Germinal center (tissue), 1 donor: ENCODE data around the gene ADGRA3.

ENCODE experiments used
- DNase-seq: peaks from one replicate; pipeline ENCODE4 v3.0.0; 2012; ENCODE audit warnings: mixed read lengths, low spot score

Gene ADGRA3, protein sequence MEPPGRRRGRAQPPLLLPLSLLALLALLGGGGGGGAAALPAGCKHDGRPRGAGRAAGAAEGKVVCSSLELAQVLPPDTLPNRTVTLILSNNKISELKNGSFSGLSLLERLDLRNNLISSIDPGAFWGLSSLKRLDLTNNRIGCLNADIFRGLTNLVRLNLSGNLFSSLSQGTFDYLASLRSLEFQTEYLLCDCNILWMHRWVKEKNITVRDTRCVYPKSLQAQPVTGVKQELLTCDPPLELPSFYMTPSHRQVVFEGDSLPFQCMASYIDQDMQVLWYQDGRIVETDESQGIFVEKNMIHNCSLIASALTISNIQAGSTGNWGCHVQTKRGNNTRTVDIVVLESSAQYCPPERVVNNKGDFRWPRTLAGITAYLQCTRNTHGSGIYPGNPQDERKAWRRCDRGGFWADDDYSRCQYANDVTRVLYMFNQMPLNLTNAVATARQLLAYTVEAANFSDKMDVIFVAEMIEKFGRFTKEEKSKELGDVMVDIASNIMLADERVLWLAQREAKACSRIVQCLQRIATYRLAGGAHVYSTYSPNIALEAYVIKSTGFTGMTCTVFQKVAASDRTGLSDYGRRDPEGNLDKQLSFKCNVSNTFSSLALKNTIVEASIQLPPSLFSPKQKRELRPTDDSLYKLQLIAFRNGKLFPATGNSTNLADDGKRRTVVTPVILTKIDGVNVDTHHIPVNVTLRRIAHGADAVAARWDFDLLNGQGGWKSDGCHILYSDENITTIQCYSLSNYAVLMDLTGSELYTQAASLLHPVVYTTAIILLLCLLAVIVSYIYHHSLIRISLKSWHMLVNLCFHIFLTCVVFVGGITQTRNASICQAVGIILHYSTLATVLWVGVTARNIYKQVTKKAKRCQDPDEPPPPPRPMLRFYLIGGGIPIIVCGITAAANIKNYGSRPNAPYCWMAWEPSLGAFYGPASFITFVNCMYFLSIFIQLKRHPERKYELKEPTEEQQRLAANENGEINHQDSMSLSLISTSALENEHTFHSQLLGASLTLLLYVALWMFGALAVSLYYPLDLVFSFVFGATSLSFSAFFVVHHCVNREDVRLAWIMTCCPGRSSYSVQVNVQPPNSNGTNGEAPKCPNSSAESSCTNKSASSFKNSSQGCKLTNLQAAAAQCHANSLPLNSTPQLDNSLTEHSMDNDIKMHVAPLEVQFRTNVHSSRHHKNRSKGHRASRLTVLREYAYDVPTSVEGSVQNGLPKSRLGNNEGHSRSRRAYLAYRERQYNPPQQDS (N-terminal part only)

DNA sequence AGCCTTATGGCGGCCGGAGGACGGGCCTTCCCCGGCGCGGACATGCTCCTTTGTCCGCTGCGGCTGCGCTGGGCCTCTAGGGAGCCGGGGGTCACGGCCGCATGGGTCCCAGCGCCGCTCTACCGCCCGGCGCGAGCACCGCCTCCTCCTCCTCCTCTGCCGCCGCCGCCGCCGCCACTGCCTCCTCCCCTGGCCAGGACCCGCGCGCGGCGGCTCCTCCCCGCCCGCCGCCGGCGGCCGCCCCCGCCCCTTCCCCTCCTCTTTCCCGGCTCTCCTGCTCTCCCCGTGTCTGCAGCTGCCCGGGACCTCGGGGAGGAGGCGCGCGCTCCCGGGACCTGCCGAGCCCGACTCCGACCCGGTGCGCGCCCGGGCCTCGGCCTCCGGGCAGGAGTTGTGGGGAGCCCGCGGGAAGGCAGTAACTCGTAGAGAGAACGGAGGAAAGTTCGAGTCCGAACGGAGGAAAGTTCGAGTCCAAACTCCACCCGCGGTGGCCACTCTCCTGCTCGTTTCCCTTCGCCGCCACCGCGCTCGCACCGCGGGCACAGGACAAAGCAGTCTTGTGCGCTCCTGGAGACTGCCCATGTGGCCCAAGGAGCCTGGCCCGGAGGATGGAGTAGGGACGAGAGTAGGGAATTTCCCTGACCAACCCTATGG, at the start of gene ADGRA3:
ADGRA3 (minus strand) TSS at position 179 of the 654 bp plus-strand sequence. CDS start 282 bp downstream, outside the sequence.
- DNase-seq, result no peak

DNA sequence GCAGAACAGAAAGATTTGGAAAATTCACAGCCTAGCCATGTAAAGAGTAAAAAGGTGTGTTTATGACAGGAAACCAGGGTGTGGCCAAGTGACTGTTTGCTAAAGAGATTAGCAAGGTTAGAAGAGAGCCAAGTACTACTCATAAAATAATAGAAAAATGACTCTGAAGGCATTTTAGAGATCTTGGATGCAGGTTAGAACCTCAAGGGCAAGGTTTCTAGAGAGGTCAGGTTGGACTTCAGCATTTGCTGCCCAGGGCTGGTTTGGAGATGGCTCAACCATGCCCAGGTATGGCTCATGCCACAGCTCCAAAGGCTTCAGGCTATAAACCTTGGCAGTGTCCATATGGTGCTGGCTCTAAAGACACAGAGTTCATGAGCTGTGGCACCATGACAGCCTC, 40.6 kb upstream of the ADGRA3 start:
- no peak for DNase-seq

DNA sequence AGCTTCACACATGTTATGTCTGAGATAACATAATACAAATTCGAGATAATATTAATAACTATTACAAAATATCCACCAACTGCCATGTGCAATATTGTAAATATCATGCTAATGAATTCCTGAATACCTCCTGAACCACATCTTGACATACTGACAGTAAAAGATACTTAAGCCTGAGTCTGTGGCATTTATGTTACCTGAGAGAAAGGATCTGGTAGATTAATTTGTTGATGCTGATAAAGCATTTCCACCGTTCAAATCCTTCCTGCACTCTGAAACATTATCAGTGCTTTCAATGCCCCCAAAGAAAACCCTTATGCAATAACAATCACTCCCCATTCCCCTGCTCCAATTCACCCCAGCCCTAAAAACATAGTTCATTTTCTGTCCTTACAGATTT, 38.8 kb upstream of the ADGRA3 start:
- DNase-seq, result no peak

DNA sequence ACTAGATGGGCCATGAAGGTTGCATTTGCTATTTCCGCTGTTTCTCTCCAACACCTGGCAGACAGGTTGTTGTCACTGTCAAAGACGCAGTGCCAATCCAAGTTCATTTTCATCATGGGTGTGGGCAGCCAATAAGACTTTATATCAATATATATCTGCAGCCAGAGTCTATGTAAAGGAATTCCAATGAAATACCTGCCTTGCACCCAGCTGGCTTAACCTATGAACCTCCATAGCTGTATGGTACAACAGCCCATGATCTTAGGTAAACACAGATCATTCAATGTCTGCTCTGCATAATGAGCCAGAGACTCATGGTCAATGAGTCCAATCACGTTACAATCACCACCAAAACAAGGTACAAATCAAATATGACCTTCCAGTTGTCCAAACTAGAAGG, 37.7 kb upstream of the ADGRA3 start:
- DNase-seq, result no peak

DNA sequence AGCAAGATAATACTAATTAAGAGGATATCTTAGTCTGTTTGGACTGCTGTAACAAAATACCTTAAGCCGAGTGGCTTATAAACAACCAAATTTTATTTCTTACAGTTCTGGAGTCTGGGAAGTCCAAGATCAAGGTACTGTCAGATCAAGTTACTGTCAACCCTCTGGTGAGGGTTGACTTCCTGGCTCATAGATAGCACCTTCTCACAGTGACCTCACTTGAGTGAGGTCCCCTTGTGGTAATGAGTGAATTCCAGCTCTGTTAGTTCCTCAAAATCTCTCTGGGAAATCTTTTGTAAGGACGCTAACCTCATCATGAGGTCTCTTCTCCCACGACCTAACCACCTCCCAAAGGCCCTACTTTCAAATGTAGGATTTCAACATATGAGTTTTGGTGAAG, 36.9 kb upstream of the ADGRA3 start:
- no peak for DNase-seq

DNA sequence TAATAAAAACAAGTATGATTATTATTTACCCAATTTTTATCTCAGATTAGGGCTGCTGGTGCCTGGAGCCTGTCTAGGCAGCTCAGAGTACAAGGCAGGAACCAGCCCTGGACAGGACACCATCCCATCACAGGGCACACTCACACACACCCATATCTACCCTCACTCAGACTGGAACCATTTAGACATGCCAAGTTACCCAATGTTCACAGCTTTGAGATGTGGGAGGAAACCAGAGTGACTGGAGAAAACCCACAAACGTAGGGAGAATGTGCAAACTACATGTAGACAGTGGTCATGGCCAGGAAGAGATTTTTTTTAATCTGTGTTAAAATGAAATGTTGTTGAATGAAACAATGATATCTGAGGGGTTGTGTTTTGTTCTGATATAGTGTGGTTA, 35.7 kb upstream of the ADGRA3 start:
- no peak for DNase-seq

DNA sequence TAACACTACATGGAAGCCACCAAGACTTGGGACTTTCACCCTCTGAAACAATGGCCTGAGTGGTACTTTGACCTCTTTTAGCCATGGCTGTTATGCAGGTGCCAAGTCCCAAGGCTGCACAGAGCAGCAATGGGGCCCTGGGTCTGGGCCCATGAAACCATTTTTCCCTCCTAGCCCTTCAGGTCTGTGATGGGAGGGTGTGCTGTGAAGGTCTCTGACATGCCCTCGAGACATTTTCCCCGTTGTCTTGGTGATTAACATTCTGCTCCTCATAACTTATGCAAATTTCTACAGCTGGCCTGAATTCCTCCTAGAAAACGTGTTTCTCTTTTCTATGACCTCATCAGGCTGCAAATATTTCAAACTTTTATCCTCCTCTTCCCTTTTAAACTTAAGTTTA, 30.4 kb upstream of the ADGRA3 start:
- no peak for DNase-seq

DNA sequence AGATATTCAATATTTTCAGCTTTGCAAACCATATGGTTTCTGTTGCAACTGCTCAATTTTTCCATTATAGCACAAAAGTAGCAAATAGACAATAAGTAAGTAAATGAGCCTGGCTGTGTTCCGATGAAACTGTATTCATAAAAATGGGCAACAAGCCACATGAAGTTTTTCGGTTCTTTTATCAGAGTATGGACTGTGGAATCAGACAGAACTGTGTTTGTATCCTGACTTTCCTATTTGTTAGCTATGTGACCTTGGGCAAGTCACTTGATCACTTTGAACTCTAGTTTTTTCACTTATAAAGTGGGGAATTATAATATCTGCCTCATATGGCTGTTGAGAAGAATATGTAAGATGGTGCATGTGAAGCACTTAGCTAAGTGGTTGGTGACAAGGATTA, 23.4 kb upstream of the ADGRA3 start:
- no peak for DNase-seq

DNA sequence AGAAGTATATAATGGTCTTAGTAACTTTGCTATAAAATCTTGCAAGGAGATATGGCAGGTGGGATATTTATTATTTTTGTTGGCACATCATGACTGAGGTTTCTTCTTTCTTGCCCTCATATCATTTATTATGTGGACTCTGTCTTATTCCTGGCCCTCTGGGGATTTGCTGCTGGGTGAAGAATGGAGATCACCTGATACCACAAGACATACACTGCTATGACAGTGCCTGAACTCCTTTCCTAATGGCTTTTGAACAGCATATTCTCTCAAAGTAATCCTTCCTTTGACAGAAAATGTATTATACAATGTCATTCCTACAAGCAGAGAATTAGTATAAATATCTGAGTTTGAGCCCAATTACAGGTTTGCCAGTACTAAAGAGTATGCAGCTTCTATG, 22.0 kb upstream of the ADGRA3 start:
- DNase-seq, result no peak

DNA sequence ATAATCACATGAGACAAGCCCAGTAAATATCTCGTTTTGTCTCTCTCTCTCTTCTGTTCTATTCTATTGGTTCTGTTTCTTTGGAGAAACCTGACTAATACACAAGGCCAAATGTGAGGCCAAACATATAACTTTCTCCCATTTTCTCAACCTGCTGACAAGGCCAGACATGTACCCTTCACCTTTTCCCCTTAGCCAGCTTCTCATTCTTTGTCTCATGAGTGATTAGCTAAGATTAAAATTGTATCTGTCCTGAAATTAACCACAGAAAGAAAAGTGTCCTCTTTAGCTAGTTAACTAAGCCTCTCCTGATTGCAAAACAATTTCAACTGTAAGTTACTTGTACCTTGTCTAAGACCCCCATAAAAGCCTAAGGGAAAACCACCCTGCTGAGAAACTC, 18.5 kb upstream of the ADGRA3 start:
- DNase-seq, result no peak

DNA sequence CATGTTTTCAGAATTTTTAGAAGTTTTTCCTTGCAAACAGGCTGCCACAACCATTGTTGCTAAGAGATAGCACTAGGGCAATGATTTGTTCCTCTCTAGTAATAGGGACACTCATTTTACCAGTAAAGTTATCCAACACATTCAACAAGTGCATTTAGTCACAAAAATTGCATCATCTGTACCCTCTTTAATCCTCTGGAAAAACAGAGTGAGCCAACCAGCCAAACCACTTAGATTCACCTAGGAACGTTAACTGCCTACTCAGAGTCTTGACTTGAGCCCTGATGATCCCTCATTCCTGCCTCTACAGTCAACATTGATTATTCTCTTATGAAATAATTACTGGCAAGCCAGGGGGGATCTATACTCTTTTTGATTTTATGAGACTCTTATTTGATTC, 17.0 kb upstream of the ADGRA3 start:
- DNase-seq, result no peak

DNA sequence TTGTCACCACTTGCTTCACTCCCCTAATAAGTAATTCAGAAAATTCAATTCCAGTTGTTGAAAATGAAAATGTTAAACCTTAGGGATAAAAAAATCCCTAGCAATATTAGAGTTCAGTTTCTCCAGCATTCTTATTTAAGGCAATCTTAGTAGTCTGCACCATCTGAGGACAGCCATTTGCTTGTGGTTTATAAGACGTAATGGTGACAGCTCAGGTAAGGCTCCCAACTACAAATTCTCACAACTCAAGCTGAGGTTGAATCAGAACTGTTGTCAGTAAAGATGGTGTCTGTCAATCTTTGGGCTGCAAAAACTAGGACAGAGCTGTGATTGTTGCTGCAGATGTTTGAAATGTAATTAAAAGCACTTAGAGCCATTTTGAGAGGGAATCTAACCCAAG, 16.3 kb upstream of the ADGRA3 start:
- no peak for DNase-seq

DNA sequence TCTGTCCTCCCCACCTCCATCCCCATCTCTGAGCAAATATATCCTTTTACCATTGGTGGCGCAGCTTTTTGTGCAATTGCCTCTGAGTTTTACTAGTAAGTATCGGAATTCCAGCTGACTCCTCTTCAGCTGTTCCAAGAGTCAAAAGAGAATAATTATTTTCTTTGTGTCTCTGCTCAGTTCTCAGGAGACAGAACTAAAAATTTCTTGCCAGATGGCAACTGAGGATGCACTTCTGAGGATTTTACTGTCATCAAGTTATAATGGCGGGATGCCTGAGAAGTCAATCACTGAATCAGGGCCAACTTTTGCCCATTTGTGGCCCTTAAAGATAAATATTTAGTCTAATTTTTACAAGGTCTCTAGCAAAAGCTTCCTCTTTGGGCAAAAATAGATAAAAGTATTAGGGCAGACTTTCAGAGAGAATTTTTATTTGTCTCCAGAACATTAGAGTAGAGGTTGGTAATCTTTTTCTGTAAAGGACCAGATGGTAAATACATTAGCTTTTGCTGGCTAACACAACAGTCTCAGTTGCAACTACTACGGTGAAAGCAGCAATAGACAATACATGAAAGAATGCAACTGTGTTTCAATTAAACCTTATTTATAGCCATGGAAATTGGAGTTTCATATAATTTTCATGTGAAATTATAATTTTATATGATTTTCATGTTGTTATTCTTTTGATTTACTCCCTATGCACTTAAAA, 15.6 kb upstream of the ADGRA3 start:
- no peak for DNase-seq

DNA sequence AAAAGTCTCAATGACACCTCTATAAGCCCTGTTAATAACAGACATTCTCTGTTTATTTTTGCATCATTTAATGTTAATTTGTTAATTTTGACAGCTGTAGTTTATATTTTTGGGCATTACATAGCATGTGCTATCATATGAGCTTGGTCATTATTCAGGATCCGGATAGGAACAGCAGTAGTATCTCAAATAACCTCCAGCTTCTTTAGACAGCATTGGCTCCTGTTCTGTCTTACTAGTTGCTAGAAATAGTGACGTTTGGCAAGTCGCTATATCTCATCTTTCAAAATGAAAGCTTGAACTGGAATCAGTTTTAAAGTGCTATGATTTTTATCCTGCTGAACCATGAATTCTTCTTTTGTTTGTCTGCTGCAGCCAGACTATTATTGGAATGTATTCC, 9.0 kb upstream of the ADGRA3 start:
- no peak for DNase-seq

DNA sequence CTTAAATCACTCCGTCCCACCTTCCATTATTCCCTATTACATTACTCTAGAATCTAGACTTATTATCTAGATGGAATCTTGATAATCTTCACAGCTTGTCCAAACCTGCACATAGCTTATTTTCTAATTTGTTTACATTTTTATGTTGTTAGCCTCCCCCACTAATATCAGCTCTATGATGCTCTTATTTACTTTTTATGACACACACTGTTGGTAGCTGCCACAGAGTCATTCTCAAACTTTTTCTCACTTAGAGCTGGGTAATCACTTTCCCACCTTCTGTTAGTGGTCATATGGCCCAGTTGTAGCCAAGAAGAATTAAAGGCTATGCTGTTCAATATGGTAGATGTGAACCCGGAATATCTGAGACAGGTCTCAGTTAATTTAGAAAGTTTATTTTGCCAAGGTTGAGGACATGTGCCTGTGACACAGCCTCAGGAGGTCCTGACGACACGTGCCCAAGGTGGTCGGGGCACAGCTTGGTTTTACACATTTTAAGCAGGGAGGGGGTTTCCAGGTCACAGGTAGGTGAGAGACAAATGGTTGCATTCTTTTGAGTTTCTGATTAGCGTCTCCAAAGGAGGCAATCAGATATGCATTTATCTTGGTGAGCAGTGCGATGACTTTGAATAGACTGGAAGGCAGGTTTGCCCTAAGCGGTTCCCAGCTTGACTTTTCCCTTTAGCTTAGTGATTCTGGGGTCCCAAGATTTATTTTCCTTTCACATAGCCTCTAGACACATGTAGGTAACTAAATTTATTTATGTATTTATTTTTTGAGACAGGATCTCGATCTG, 7.0 kb upstream of the ADGRA3 start:
- no peak for DNase-seq

DNA sequence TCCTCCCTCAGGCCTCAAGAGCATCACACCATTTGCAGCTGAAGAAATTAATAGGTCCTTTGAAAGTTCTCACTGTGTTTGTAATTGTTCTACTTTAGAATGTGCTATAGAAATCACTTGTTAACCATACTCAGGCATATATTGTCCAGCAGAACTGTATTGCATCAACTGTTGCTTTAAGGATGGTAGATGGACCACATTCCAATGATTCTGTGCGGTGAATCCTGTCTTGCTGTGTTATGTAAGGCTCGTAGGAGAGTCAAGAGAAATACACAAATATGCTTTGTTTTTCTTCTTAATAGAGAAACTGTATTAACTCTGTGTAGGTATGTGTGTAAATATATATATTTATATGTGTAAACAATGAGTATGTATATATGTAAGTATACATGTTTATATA, 6.3 kb upstream of the ADGRA3 start:
- DNase-seq, result no peak

DNA sequence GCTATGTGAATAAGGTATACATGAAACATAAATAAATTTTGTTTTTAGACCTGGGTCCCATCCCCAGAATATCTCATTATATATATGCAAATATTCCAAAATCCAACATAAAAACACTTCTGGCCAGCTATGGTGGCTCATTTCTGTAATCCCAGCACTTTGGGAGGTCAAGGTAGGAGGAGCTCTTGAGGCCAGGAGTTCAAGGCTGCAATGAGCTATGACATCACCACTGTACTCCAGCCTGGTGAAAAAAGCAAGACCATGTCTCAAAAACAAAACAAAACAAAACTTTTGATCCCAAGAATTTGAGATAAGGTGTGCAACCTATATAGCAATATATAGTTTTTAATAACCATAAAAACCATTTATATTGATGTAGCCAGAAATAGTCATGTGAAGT, 5.4 kb upstream of the ADGRA3 start:
- no peak for DNase-seq

DNA sequence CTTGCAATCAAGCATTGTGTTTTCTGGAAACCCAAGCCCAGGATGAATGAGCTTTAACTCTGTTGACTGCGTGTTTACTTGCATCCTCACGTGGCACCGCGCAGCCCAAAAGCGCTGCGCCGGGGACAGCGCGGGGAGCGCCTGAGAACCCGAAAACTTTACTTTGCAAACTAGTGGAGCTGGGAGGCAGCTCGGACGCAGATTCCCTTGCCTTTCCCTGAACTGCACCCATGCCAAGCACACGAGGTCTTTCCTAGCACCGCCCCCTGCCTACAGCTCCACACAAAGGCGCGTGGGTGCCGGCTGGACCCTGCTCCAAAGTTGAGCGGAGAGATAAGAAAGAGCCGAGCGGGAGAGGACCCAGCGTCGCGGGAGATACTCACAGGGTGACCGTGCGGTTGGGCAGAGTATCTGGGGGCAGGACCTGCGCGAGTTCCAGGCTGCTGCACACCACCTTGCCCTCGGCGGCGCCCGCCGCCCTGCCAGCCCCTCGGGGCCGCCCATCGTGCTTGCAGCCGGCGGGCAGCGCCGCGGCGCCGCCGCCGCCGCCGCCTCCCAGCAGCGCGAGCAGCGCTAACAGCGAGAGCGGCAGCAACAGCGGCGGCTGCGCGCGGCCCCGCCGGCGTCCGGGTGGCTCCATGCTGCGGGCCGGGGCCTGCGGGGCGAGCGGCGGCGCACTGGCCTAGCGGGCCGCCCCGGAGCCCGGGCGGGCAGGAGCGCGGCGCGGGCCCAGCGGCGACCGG, 550 bp downstream of the ADGRA3 start:
- peak; percentile 33 for DNase-seq

DNA sequence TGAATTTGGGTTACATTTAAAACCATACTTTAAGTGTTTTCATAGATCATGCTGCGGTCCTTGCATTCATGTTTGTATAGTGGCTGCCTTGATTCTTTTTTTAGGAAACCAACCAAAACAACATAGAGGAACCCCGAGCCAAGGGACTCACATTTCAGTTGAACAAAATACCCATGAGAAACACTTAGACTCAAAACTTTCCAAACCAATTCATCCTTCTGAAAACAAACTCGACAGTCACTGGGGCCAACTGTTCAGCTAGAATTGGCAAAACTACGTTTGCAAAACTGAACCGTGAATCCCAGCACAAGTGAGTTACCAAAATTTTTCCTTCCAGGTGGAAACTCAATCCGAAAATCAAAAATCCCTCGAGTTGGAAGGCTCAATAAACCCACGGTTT, 1.4 kb downstream of the ADGRA3 start:
- DNase-seq, result no peak

DNA sequence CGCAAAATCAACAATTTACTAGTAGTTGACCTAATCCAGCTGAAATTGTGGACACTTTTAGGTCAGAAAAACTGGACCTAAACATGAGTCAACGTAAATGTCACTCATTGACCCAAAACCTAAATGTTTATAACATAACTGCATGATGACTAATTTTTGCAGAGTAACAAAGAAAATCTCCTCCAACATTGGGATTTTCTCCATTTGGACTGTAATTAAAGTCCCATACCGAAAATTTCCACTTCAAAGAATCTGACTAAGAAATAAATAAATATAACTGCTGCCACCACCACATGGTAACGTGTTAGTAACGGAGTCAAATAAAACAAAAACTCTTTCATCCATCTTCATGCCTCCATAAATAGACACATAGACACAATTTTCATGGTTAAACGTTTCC, 1.9 kb downstream of the ADGRA3 start:
- DNase-seq, result no peak
